Measurements from ENCODE around the gene NRG3. TPM values are rescaled to one million over a fixed set of nuclear protein-coding genes. Genes with fewer than 3 reads are reported as not detected.

NRG3 gene
- total RNA-seq, 2 donors from 2014 or later = not detected

DNA sequence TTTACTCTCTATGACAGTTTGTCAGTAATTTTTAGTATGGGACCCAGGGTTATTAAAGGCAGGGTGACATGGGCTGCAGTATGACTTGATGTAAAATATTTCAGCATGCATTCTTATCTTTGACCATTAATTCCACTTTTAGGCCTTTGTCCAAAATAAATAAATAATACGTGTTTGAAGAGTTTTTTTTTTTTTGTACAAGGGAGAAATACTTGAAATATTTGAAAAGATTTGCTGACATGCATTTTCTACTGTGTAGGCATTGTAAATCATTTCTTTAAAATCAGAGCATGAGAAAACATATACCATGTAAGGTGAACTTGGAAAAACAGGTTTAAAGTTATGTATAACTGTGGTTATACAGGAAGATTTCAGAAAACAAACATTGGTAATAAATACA lies 23.5 kb downstream of the NRG3 start:
- DNase-seq (ENCODE audit: low spot score) = no peak
- Mint-ChIP-seq H3K27me3 (no peaks in the 10 kb centered on the region), H3K36me3 (no peaks in the 10 kb centered on the region), H3K9me3 (peaks cover 11% of the 10 kb centered on the region), H3K4me3 (no peak overlapping the region), H3K4me1 (ENCODE audit: low read depth in 2 of 2) (no peaks in the 10 kb centered on the region), H3K27ac (no peak overlapping the region)
- no peak for ATAC-seq

DNA sequence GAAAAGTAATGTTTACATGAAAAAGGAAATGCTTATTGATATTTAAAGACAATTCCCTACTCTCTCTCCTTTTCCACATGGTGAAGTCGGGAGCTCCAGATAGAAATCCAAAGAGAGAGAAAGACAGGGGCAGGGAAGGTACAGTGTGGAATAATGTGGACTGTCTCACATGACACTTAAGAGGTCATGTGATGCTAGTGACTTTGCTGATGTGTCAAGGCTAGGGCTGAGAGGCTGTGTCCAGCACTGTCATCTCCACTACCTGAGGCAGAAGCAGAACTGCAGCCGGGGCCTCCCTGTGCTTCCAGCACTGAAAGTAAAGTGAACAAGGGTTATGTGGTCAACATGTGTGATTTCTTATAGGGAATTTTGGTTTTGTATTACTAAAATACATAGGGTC lies 26.0 kb downstream of the NRG3 start:
- no peak for DNase-seq (ENCODE audit: low spot score)
- Mint-ChIP-seq H3K9me3 (peaks cover 11% of the 10 kb centered on the region), H3K27ac (no peak overlapping the region), H3K36me3 (no peaks in the 10 kb centered on the region), H3K4me3 (no peak overlapping the region), H3K4me1 (ENCODE audit: low read depth in 2 of 2) (no peaks in the 10 kb centered on the region), H3K27me3 (no peaks in the 10 kb centered on the region)
- ATAC-seq = no peak

DNA sequence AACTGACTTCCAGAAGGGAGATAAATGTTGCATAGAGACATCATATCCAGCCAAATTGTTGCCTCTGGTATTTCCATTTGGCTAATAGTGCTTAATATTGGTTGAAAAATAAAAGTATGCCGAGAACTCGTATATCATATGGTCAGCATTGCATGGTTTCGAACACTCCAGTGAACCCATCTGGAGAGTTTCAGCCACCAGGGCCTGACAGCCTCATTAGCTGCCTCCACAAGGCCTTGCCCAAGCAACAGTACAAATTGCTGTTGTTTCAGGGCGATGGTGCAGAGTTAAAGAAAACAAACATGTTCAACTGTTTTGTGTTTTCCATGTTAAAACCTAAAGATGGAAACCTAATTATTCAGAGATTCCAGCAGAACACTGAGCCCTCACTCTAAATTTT lies 28.5 kb downstream of the NRG3 start:
- Mint-ChIP-seq H3K4me1 (ENCODE audit: low read depth in 2 of 2) (no peaks in the 10 kb centered on the region), H3K27me3 (no peaks in the 10 kb centered on the region), H3K36me3 (no peaks in the 10 kb centered on the region), H3K27ac (no peak overlapping the region), H3K4me3 (no peak overlapping the region), H3K9me3 (peaks cover 7% of the 10 kb centered on the region)
- DNase-seq (ENCODE audit: low spot score) = no peak
- ATAC-seq = no peak

DNA sequence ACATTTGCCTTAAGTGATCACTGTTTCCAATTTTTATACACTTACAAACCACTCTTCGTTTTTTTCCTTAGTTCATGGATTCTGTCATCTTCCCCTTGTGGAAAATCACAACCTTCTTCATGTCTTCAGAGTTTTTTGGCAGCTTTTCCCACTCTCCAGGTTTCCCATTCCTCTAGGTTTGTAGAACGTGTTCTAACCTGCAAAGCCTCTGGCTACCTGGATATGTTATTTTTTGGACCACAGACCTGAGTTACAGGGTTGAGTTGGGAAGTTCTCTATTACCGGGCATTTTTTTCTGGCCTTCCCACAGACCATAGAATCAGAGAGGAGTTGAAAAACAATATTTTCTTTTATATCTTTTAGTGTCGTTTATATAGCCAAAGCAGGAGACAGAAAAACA lies 30.2 kb downstream of the NRG3 start:
- ATAC-seq (no peak), DNase-seq (ENCODE audit: low spot score) (no peak)
- H3K4me1 Mint-ChIP-seq (ENCODE audit: low read depth in 2 of 2) = no peaks in the 10 kb centered on the region
- H3K36me3 Mint-ChIP-seq = no peaks in the 10 kb centered on the region
- no peaks in the 10 kb centered on the region for H3K27me3 Mint-ChIP-seq
- H3K27ac Mint-ChIP-seq = no peak overlapping the region
- H3K4me3 Mint-ChIP-seq = no peak overlapping the region
- H3K9me3 Mint-ChIP-seq = peaks cover 12% of the 10 kb centered on the region

DNA sequence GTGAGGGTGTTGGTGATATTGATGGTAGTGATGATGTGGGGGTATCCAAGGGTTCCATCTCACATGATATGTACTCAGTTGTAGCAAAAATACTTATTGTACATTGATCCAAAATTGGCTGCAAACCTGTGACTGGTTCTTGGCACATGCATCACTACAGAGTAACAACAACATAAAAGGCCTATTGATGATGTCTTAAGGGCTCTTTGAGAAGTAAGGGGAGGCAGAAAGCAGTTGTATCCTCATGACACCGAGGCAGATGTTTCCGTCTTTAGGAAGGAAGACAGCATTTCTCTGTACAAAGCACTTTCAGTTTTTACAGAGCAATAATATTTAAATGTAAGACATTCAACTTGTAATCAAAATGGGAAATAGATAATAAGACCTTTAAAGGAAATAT lies 34.5 kb downstream of the NRG3 start:
- no peak for ATAC-seq
- peaks cover 16% of the 10 kb centered on the region for H3K9me3 Mint-ChIP-seq
- no peaks in the 10 kb centered on the region for H3K27me3 Mint-ChIP-seq
- no peaks in the 10 kb centered on the region for H3K4me1 Mint-ChIP-seq (ENCODE audit: low read depth in 2 of 2)
- no peak overlapping the region for H3K27ac Mint-ChIP-seq
- DNase-seq (ENCODE audit: low spot score) = no peak
- no peaks in the 10 kb centered on the region for H3K36me3 Mint-ChIP-seq
- H3K4me3 Mint-ChIP-seq = no peak overlapping the region

DNA sequence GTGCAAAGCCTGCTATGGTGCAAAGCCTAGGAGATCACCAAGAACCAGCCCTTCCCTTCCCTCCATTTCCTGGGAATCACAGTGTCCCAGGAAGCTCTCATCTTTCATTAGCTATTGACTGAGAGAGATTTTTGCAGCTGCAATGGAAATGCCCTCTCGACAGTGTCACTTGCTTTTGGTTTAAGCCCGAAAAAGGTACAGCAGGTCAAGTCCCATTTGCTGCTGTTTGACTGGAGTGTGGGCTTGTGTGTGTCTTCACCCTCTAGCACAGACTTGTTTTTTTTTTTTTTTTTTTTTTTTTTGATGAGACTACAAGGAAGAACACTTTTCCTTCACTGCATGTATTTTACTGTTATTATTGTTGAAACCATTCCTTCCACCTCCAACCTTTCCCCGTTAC lies 36.3 kb downstream of the NRG3 start:
- ATAC-seq (no peak), DNase-seq (ENCODE audit: low spot score) (no peak)
- Mint-ChIP-seq H3K9me3 (peaks cover 14% of the 10 kb centered on the region), H3K27me3 (no peaks in the 10 kb centered on the region), H3K27ac (no peak overlapping the region), H3K4me1 (ENCODE audit: low read depth in 2 of 2) (no peaks in the 10 kb centered on the region), H3K4me3 (no peak overlapping the region), H3K36me3 (no peaks in the 10 kb centered on the region)

DNA sequence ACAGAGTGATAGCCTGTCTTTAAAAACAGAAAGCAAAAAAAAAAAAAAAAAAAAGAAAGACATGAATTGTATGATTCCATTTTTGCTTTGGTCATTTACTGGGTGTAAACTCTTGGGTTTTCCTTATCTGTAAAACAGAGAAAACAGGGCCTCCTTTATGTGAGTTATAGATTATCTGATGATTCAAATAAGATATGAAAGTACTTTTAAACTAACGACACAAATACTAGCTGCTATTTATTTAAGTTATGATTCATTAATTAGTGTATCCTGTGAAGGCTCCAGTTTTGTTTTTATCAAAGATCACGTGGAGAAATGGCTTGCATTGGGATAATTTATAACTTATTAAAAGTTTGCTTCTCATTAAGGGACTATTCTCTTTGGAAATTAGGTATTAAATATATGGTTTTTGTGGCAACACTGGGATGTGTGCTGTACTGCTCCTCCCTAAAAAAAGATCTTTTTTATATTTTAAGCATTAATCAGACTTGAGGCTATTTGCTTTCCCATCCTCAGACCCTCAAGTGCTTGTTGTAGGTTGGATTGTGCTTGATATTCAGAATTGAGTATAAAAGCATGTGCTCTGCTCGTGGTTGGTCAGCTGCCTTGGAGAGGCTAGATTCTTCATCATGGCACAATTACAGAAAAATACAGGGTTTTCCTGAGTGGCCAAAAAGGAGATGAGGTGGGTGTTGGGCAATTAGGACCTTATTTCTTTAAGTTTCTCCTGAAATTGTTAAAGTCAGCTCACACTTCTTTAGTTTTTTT lies 39.9 kb downstream of the NRG3 start:
- DNase-seq (ENCODE audit: low spot score) (no peak), ATAC-seq (no peak)
- peaks cover 9% of the 10 kb centered on the region for H3K9me3 Mint-ChIP-seq
- H3K36me3 Mint-ChIP-seq = no peaks in the 10 kb centered on the region
- no peak overlapping the region for H3K27ac Mint-ChIP-seq
- no peaks in the 10 kb centered on the region for H3K4me1 Mint-ChIP-seq (ENCODE audit: low read depth in 2 of 2)
- no peaks in the 10 kb centered on the region for H3K27me3 Mint-ChIP-seq
- H3K4me3 Mint-ChIP-seq = no peak overlapping the region

DNA sequence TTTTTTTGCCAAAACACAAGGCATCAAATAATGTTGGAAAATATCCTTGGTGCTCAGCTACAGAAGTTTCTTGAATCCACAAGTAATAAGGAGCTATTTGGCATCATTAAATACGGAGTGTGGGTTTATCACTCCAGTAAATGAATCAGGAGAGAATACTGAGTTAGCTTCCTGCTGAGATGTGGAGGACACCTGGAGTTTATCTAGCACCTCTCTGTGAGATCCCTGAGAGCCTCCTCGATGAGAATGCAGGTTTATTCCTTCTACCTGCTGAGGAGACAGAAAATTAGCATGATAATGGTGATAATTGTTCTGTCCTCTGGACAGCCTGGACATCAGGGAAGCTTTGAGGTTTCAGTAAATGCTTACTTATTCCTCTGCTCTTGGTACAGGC lies 40.5 kb downstream of the NRG3 start:
- DNase-seq (ENCODE audit: low spot score) (no peak), ATAC-seq (no peak)
- Mint-ChIP-seq H3K27me3 (no peaks in the 10 kb centered on the region), H3K4me3 (no peak overlapping the region), H3K9me3 (peaks cover 9% of the 10 kb centered on the region), H3K4me1 (ENCODE audit: low read depth in 2 of 2) (no peaks in the 10 kb centered on the region), H3K27ac (no peak overlapping the region), H3K36me3 (no peaks in the 10 kb centered on the region)

DNA sequence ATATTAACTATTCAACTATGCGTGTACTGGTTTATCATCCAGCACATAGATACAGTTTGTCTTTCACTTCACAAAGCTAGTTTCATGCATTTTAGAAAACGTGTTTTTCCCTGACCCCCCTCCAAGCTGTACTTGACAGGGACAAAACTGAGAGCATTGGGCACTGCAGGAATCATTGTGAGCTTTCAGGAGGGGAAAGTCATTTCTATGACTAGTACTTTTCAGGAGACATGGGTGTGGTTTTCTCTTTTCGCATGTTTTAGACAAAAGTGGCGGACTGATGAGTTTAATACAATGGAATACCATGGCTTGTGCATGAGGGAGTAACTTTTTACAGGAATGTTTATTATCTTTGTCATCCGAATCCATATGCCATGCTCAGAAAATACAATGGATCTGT lies 42.7 kb downstream of the NRG3 start:
- H3K36me3 Mint-ChIP-seq = no peaks in the 10 kb centered on the region
- H3K4me1 Mint-ChIP-seq (ENCODE audit: low read depth in 2 of 2) = no peaks in the 10 kb centered on the region
- no peak overlapping the region for H3K4me3 Mint-ChIP-seq
- H3K27me3 Mint-ChIP-seq = no peaks in the 10 kb centered on the region
- peaks cover 5% of the 10 kb centered on the region for H3K9me3 Mint-ChIP-seq
- H3K27ac Mint-ChIP-seq = no peak overlapping the region
- DNase-seq (ENCODE audit: low spot score) (no peak), ATAC-seq (no peak)

DNA sequence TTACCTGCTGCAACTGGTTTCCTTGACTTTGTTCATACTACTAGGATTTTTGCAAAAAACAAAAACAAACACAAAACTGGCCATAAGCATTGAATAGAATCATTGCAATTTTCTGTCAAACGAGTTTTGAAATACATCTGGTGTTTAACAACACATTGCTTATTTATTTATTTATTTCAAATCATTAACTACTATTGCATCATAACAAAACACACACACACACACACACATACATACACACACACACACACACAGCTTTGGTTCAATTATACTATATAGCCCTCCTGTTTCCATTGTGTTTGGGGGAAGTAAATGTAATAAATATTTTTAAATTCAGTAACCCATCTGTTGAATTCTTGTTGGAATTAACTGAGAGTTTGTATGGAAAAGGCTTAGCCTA lies 43.8 kb downstream of the NRG3 start:
- Mint-ChIP-seq H3K27ac (no peak overlapping the region), H3K4me1 (ENCODE audit: low read depth in 2 of 2) (no peaks in the 10 kb centered on the region), H3K36me3 (no peaks in the 10 kb centered on the region), H3K27me3 (no peaks in the 10 kb centered on the region), H3K4me3 (no peak overlapping the region), H3K9me3 (peaks cover 8% of the 10 kb centered on the region)
- DNase-seq (ENCODE audit: low spot score) (no peak), ATAC-seq (no peak)

DNA sequence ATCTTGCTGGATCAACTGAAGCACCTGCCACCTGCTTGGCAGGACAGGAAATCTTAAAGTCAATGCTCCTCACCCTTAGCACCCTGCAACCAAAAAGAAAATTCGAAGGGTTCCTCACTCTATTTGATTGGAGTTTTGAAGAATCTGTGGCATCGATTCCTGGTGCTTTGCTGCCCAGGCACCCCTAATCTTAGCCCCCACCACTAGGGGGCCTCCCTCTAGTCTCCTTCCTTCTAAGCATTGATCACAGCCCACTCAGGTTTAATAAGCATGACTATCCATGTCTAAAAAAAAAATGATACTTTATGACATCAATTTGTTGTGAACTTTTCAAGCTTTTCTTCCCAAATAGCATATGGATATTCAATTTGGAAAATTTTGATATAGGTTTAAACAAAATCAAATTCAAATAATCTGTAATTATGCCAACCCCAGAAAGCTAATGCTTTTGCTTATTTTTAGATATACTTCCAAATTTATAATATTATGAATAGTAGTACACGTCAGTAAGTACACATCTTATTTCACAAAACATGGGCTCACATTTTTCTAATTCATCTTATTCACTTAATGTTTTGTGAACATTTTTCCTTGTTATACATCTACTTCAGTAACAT lies 45.3 kb downstream of the NRG3 start:
- H3K36me3 Mint-ChIP-seq = no peaks in the 10 kb centered on the region
- ATAC-seq (no peak), DNase-seq (ENCODE audit: low spot score) (no peak)
- no peaks in the 10 kb centered on the region for H3K27me3 Mint-ChIP-seq
- H3K4me1 Mint-ChIP-seq (ENCODE audit: low read depth in 2 of 2) = no peaks in the 10 kb centered on the region
- peaks cover 14% of the 10 kb centered on the region for H3K9me3 Mint-ChIP-seq
- H3K27ac Mint-ChIP-seq = no peak overlapping the region
- H3K4me3 Mint-ChIP-seq = no peak overlapping the region

DNA sequence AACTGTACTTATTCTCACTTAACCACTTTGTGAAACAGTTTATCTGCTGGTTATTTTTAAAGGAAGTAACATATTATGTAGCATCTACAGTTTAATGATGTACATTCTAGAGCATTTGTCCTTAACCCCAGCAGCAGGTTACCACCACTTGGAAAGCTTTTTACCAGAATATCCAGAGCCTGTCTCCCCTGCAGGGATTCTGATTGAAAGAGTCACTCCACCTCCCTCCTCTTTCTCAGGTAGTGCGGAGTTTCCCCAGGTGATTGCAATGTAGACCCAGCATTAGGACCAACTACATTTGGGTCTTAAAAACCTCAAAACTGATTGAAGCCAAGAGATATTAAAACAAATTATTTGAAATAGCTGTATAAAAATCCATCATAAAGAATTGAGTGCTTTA lies 53.1 kb downstream of the NRG3 start:
- Mint-ChIP-seq H3K9me3 (peaks cover 15% of the 10 kb centered on the region), H3K27ac (no peak overlapping the region), H3K4me1 (ENCODE audit: low read depth in 2 of 2) (no peaks in the 10 kb centered on the region), H3K4me3 (no peak overlapping the region), H3K36me3 (no peaks in the 10 kb centered on the region), H3K27me3 (no peaks in the 10 kb centered on the region)
- no peak for DNase-seq (ENCODE audit: low spot score)
- no peak for ATAC-seq

DNA sequence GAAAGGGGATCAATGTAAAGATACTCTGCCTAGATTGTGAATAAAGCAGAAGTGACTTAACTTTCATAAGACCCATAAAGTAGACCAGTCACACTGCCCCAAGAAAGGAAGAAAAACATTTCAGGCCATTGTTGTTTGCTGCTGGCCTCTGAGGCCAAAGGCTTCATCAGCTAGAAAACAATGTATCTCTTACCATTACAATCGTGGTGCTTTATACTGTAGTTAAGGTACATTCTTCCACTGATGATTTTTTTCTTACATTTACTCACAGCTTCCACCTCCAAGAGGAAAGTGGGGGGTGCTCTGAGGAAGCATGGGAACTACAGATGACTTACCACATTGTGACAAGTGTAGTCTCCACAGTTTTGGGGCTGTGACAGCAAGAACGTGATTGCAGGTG lies 68.6 kb downstream of the NRG3 start:
- Mint-ChIP-seq H3K27ac (no peak overlapping the region), H3K9me3 (peaks cover 15% of the 10 kb centered on the region), H3K36me3 (no peaks in the 10 kb centered on the region), H3K4me3 (no peak overlapping the region), H3K4me1 (ENCODE audit: low read depth in 2 of 2) (no peaks in the 10 kb centered on the region), H3K27me3 (no peaks in the 10 kb centered on the region)
- ATAC-seq (no peak), DNase-seq (ENCODE audit: low spot score) (no peak)

DNA sequence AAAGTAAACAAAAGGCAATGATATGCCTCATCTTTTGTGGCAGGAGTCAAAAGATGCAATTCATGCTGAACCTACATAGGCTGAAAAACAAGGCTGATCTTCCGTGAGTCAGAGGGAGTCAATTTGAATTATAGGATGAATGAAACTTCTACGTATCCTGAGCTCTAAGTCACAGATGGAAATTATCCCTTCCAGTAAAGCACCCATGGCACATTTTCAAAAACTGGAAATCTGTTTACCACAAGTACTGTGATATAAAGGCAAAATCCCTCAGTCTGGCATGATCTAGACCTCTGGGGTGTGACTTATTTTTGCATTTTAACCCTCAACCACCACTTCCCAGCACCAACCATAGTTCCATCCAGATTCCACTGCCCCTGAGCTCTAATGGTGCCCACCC lies 69.6 kb downstream of the NRG3 start:
- H3K4me1 Mint-ChIP-seq (ENCODE audit: low read depth in 2 of 2) = no peaks in the 10 kb centered on the region
- no peak overlapping the region for H3K27ac Mint-ChIP-seq
- no peak for ATAC-seq
- no peak for DNase-seq (ENCODE audit: low spot score)
- H3K27me3 Mint-ChIP-seq = no peaks in the 10 kb centered on the region
- no peaks in the 10 kb centered on the region for H3K36me3 Mint-ChIP-seq
- H3K9me3 Mint-ChIP-seq = peaks cover 15% of the 10 kb centered on the region
- no peak overlapping the region for H3K4me3 Mint-ChIP-seq

DNA sequence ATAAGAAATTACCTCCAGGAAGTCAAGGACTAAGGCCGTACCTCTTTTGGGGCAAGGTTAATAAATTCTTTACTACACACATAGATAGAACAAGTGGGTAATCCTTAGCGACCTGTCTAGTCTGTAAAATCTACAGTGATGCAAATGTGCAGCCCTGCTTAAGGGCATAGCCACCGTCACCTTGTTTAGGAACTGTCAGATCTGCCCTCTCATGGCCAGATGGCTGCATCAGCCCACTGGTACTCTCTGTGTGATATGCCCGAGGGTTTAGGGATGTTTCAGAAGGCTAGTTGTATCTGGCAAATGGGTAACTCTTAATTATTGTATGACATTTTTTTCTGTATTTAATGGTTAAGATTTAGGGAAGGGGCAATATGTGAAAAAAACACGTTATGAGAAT lies 74.3 kb downstream of the NRG3 start:
- ATAC-seq (no peak), DNase-seq (ENCODE audit: low spot score) (no peak)
- no peak overlapping the region for H3K27ac Mint-ChIP-seq
- no peaks in the 10 kb centered on the region for H3K4me1 Mint-ChIP-seq (ENCODE audit: low read depth in 2 of 2)
- H3K4me3 Mint-ChIP-seq = no peak overlapping the region
- no peaks in the 10 kb centered on the region for H3K27me3 Mint-ChIP-seq
- peaks cover 11% of the 10 kb centered on the region for H3K9me3 Mint-ChIP-seq
- no peaks in the 10 kb centered on the region for H3K36me3 Mint-ChIP-seq
